GM18909 (cell line): Measurements from ENCODE around the gene CAPRIN1.
"Not testable (repeated sequence)": the region's sequence is repeated elsewhere in the genome, so short reads cannot be mapped to it uniquely, and the experiment has no call there.

Source experiments
- ATAC-seq: cut with Tn5 transposase; IDR thresholded peaks from one replicate; pipeline ENCODE4 v1.9.1; 2021; ENCODE audit warnings: mild to moderate bottlenecking; ENCODE audit not compliant: unreplicated experiment, poor library complexity

The CAPRIN1 gene

GRCh38 chr11:34050581-34051348, 766 bp upstream of the CAPRIN1 start:
- ATAC-seq: no peak

GRCh38 chr11:34052036-34052607, 591 bp downstream of the CAPRIN1 start:
- peak; percentile 58 for ATAC-seq

GRCh38 chr11:34052608-34053160, 1.2 kb downstream of the CAPRIN1 start:
- peak; percentile 0 for ATAC-seq

GRCh38 chr11:34053161-34053686, 1.7 kb downstream of the CAPRIN1 start:
- ATAC-seq: peak; percentile 34

- ATAC-seq: not testable (repeated sequence)
These were observed 2.8 kb downstream of the CAPRIN1 start for GRCh38 chr11:34054351-34054750.

GRCh38 chr11:34055218-34056000, 3.9 kb downstream of the CAPRIN1 start:
- ATAC-seq: no peak

GRCh38 chr11:34056672-34057071, 5.1 kb downstream of the CAPRIN1 start:
- no peak for ATAC-seq

GRCh38 chr11:34063061-34063795, 11.7 kb downstream of the CAPRIN1 start:
- no peak for ATAC-seq

- ATAC-seq: no peak
These were observed 12.8 kb downstream of the CAPRIN1 start for GRCh38 chr11:34064291-34064690.

- ATAC-seq: no peak
These were observed 14.1 kb downstream of the CAPRIN1 start for GRCh38 chr11:34065505-34066203.

- not testable (repeated sequence) for ATAC-seq
These were observed 15.2 kb downstream of the CAPRIN1 start for GRCh38 chr11:34066766-34067165.

GRCh38 chr11:34067383-34068065, 16.0 kb downstream of the CAPRIN1 start:
- no peak for ATAC-seq

GRCh38 chr11:34068111-34068510, 16.6 kb downstream of the CAPRIN1 start:
- no peak for ATAC-seq

- not testable (repeated sequence) for ATAC-seq
These were observed 19.8 kb downstream of the CAPRIN1 start for GRCh38 chr11:34071306-34071705.

- ATAC-seq: no peak
These were observed 20.5 kb downstream of the CAPRIN1 start for GRCh38 chr11:34072041-34072440.

- ATAC-seq: no peak
These were observed 21.3 kb downstream of the CAPRIN1 start for GRCh38 chr11:34072832-34073231.

- ATAC-seq: no peak
These were observed 22.9 kb downstream of the CAPRIN1 start for GRCh38 chr11:34074391-34074790.

- ATAC-seq: no peak
These were observed 23.8 kb downstream of the CAPRIN1 start for GRCh38 chr11:34075178-34075820.
